Activated naive CD8-positive, alpha-beta T cell treated with anti-CD3 and anti-CD28 coated beads, Interleukin-2, amount 10 ng/mL, durations not matched to agents 7 days and 5 days (primary cell): ENCODE results near the gene HES1. TPM values are rescaled to one million over a fixed set of nuclear protein-coding genes. Genes with fewer than 3 reads are reported as not detected.
"Not testable (repeated sequence)": the region's sequence is repeated elsewhere in the genome, so short reads cannot be mapped to it uniquely, and the experiment has no call there.

Experiments
- ATAC-seq: fragments of 150-1000 bp; cut with Tn5 transposase; one replicate; pipeline ENCODE4 v1.10.0; 2021; ENCODE audit warnings: low read depth, moderate library complexity
- POLR2A ChIA-PET: fragments of 350-600 bp; sonication (Branson Sonifier 250); formaldehyde crosslinking; loops from one replicate; lab custom pipeline; 2021; ENCODE audit warnings: antibody characterized with exemption; lab: Charles Lee
- DNase-seq: peaks from one replicate; pipeline ENCODE4 v3.0.0; 2021
- H3K27ac Mint-ChIP-seq: one replicate; pipeline ENCODE4 v1.8.0; 2022; ENCODE audit warnings: mild to moderate bottlenecking, mixed read lengths
- H3K27me3 Mint-ChIP-seq: one replicate; pipeline ENCODE4 v1.8.0; 2022; ENCODE audit warnings: mild to moderate bottlenecking, moderate library complexity, mixed read lengths
- H3K36me3 Mint-ChIP-seq: one replicate; pipeline ENCODE4 v1.8.0; 2021; ENCODE audit warnings: mild to moderate bottlenecking, mixed read lengths
- H3K4me1 Mint-ChIP-seq: one replicate; pipeline ENCODE4 v1.8.0; 2021; ENCODE audit warnings: mixed read lengths
- H3K4me3 Mint-ChIP-seq: one replicate; pipeline ENCODE4 v1.8.0; 2022; ENCODE audit warnings: mild to moderate bottlenecking, moderate library complexity, mixed read lengths
- H3K9me3 Mint-ChIP-seq: one replicate; pipeline ENCODE4 v1.8.0; 2021; ENCODE audit warnings: mixed read lengths
- total RNA-seq, 2 experiments: library from RNA; stranded (reverse); gene quantifications; one replicate each; pipeline ENCODE4 v1.2.3, GENCODE V29; 2021

The HES1 gene
- total RNA-seq = not detected

- no peak for ATAC-seq
- POLR2A ChIA-PET = interaction anchor here (0.6 kb wide), 1 partner anchor 658 kb away, joined by 3 read pairs; no protein-coding TSS in a partner anchor
- peak within 1 kb of the TSS; percentile 75 for H3K27ac Mint-ChIP-seq
- H3K36me3 Mint-ChIP-seq = peaks cover 2% of the 10 kb centered on the region
- peak; percentile 40 for DNase-seq
- H3K27me3 Mint-ChIP-seq = peaks cover 84% of the 10 kb centered on the region
- no peaks in the 10 kb centered on the region for H3K9me3 Mint-ChIP-seq
- H3K4me3 Mint-ChIP-seq = peak within 1 kb of the TSS; percentile 83
- peaks cover 42% of the 10 kb centered on the region for H3K4me1 Mint-ChIP-seq
Observed at GRCh38 chr3:194135806-194136518, at the start of gene HES1. HES1 (plus strand) TSS chr3:194136148; CDS start chr3:194136381, 233 bp downstream.

- Mint-ChIP-seq H3K4me3 (no peak overlapping the region), H3K4me1 (peaks cover 10% of the 10 kb centered on the region), H3K36me3 (no peaks in the 10 kb centered on the region), H3K27ac (no peak overlapping the region), H3K27me3 (peaks cover 21% of the 10 kb centered on the region), H3K9me3 (no peaks in the 10 kb centered on the region)
- DNase-seq = no peak
- POLR2A ChIA-PET = interaction anchor here (1.0 kb wide), 1 partner anchor 44 kb away, joined by 3 read pairs; no protein-coding TSS in a partner anchor
- no peak for ATAC-seq
Observed at GRCh38 chr3:194086388-194087075, 49.4 kb upstream of the HES1 start.

- Mint-ChIP-seq H3K27me3 (peaks cover 21% of the 10 kb centered on the region), H3K36me3 (no peaks in the 10 kb centered on the region), H3K9me3 (no peaks in the 10 kb centered on the region), H3K4me1 (peaks cover 10% of the 10 kb centered on the region), H3K27ac (no peak overlapping the region), H3K4me3 (no peak overlapping the region)
- ATAC-seq (no peak), DNase-seq (no peak)
- POLR2A ChIA-PET = no interaction called here
Observed at GRCh38 chr3:194087280-194087679, 48.7 kb upstream of the HES1 start.

- Mint-ChIP-seq H3K9me3 (no peaks in the 10 kb centered on the region), H3K4me1 (peaks cover 10% of the 10 kb centered on the region), H3K27me3 (peaks cover 12% of the 10 kb centered on the region), H3K27ac (no peak overlapping the region), H3K4me3 (no peak overlapping the region), H3K36me3 (no peaks in the 10 kb centered on the region)
- ATAC-seq (no peak), DNase-seq (no peak)
- POLR2A ChIA-PET = no interaction called here
Observed at GRCh38 chr3:194087995-194088855, 47.7 kb upstream of the HES1 start.

GRCh38 chr3:194089357-194090177, 46.4 kb upstream of the HES1 start:
- ATAC-seq (no peak), DNase-seq (no peak)
- Mint-ChIP-seq H3K27ac (no peak overlapping the region), H3K36me3 (no peaks in the 10 kb centered on the region), H3K9me3 (no peaks in the 10 kb centered on the region), H3K27me3 (peaks cover 12% of the 10 kb centered on the region), H3K4me1 (peaks cover 4% of the 10 kb centered on the region), H3K4me3 (no peak overlapping the region)
- POLR2A ChIA-PET = no interaction called here

GRCh38 chr3:194090178-194090555, 45.8 kb upstream of the HES1 start:
- H3K4me1 Mint-ChIP-seq, H3K36me3 Mint-ChIP-seq, H3K4me3 Mint-ChIP-seq, H3K9me3 Mint-ChIP-seq, H3K27ac Mint-ChIP-seq, POLR2A ChIA-PET, ATAC-seq, DNase-seq: not testable (repeated sequence)
- H3K27me3 Mint-ChIP-seq = peaks cover 10% of the 10 kb centered on the region

GRCh38 chr3:194090716-194091115, 45.2 kb upstream of the HES1 start:
- Mint-ChIP-seq H3K9me3 (no peaks in the 10 kb centered on the region), H3K27me3 (peaks cover 10% of the 10 kb centered on the region), H3K27ac (no peak overlapping the region), H3K4me3 (no peak overlapping the region), H3K36me3 (no peaks in the 10 kb centered on the region), H3K4me1 (peaks cover 2% of the 10 kb centered on the region)
- no peak for DNase-seq
- ATAC-seq = no peak
- POLR2A ChIA-PET = no interaction called here

GRCh38 chr3:194091141-194091540, 44.8 kb upstream of the HES1 start:
- Mint-ChIP-seq H3K9me3 (no peaks in the 10 kb centered on the region), H3K36me3 (peaks cover 1% of the 10 kb centered on the region), H3K27me3 (peaks cover 8% of the 10 kb centered on the region), H3K4me3 (no peak overlapping the region), H3K4me1 (peaks cover 4% of the 10 kb centered on the region), H3K27ac (no peak overlapping the region)
- DNase-seq = no peak
- POLR2A ChIA-PET = no interaction called here
- no peak for ATAC-seq

GRCh38 chr3:194091897-194092296, 44.1 kb upstream of the HES1 start:
- H3K4me3 Mint-ChIP-seq, H3K4me1 Mint-ChIP-seq, POLR2A ChIA-PET, H3K9me3 Mint-ChIP-seq, H3K27me3 Mint-ChIP-seq, DNase-seq, ATAC-seq, H3K36me3 Mint-ChIP-seq, H3K27ac Mint-ChIP-seq: not testable (repeated sequence)

GRCh38 chr3:194092881-194093301, 43.1 kb upstream of the HES1 start:
- Mint-ChIP-seq H3K27ac (no peak overlapping the region), H3K27me3 (no peaks in the 10 kb centered on the region), H3K9me3 (no peaks in the 10 kb centered on the region), H3K4me1 (peaks cover 4% of the 10 kb centered on the region), H3K36me3 (peaks cover 1% of the 10 kb centered on the region), H3K4me3 (no peak overlapping the region)
- POLR2A ChIA-PET = no interaction called here
- ATAC-seq = no peak
- DNase-seq = no peak

GRCh38 chr3:194093842-194094241, 42.1 kb upstream of the HES1 start:
- no peak for DNase-seq
- Mint-ChIP-seq H3K27me3 (peaks cover 3% of the 10 kb centered on the region), H3K4me3 (no peak overlapping the region), H3K9me3 (no peaks in the 10 kb centered on the region), H3K36me3 (peaks cover 1% of the 10 kb centered on the region), H3K4me1 (peaks cover 8% of the 10 kb centered on the region), H3K27ac (no peak overlapping the region)
- POLR2A ChIA-PET = interaction anchor here (0.6 kb wide), 1 partner anchor 34 kb away, joined by 3 read pairs; no protein-coding TSS in a partner anchor
- no peak for ATAC-seq

- H3K4me3 Mint-ChIP-seq = no peak overlapping the region
- no peaks in the 10 kb centered on the region for H3K9me3 Mint-ChIP-seq
- no peak for DNase-seq
- H3K27ac Mint-ChIP-seq = no peak overlapping the region
- H3K4me1 Mint-ChIP-seq = peaks cover 8% of the 10 kb centered on the region
- peaks cover 1% of the 10 kb centered on the region for H3K36me3 Mint-ChIP-seq
- peaks cover 9% of the 10 kb centered on the region for H3K27me3 Mint-ChIP-seq
- no peak for ATAC-seq
- POLR2A ChIA-PET = no interaction called here
Observed at GRCh38 chr3:194095464-194095863, 40.5 kb upstream of the HES1 start.
